ENCODE results near the gene RNASE13.
A peak's percentile ranks its signal among the peaks of the same experiment; 100 is the strongest.

RNASE13 gene, protein sequence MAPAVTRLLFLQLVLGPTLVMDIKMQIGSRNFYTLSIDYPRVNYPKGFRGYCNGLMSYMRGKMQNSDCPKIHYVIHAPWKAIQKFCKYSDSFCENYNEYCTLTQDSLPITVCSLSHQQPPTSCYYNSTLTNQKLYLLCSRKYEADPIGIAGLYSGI

DNA sequence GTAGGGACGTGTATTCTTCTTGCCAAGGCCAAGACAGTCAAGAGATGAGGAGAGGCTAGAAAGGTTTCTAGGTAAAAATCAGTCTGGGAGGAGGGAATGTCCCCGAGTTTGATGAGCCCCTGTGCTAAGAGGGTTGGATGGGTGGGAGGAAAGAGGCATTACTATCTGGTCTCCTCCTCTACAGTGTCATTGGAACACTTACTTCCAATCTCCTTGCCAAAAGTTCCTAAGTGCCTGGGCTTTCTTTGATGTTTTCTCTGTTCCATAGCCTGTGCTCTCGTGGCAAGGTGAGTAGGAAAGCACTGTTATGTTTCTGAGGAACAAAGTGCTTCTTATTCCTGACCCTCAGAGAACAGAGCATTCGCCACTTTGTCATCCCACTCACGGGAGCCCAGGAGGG is at the start of gene RNASE13:
Gene RNASE13, minus strand, starts transcription at position 101 of the 400 bp plus-strand sequence. CDS start 519 bp downstream, outside the sequence.
- DNase-seq = no peak

DNA sequence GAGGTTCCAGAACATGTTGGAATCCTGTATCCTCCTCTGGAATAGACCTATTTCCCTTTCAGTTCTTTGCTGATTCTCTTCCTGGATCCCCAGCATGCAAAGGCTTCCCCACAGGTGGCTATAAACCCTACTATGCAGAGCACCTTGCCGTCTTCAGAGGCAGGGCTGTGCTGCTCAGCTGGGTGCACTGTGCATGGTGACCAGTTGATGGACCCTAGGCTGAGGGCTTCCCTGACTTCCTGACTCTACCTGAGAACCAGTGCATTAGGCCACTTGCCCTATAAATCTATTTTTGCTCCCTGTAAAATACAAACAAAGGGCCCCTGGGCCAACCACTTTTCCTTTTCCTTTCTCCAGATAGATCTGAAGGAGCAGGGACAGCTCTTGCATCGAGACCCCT is 49.8 kb upstream of the RNASE13 start:
- no peak for DNase-seq

DNA sequence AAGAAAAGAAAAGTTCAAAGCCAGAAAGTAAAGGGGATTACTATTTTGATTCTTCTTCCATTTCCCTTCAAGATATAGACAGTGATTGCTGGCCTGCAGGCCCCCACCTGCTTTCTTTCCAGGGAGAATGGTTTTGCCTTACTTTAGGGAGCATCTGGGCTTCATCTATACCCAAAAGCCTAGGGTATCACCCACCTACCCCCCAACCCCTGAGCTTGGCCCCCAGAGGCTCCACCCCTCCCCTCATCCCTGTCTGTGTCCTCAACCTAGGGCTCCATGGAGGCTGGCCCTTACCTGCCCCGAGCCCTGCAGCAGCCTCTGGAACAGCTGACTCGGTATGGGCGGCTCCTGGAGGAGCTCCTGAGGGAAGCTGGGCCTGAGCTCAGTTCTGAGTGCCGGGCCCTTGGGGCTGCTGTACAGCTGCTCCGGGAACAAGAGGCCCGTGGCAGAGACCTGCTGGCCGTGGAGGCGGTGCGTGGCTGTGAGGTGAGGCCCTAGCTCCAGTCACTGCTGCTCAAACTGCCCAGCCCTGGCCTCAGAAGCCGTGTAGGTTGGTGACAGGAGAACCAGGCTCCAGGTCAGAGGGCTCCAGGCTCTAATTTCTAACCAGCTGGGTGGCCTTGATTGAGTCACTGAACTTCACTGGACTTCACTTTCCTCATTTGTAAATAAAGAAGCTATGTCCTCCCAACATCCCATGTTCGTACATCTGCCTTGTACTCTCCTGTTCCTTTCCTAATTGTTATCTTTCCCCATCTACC is 49.1 kb upstream of the RNASE13 start:
- DNase-seq = no peak

DNA sequence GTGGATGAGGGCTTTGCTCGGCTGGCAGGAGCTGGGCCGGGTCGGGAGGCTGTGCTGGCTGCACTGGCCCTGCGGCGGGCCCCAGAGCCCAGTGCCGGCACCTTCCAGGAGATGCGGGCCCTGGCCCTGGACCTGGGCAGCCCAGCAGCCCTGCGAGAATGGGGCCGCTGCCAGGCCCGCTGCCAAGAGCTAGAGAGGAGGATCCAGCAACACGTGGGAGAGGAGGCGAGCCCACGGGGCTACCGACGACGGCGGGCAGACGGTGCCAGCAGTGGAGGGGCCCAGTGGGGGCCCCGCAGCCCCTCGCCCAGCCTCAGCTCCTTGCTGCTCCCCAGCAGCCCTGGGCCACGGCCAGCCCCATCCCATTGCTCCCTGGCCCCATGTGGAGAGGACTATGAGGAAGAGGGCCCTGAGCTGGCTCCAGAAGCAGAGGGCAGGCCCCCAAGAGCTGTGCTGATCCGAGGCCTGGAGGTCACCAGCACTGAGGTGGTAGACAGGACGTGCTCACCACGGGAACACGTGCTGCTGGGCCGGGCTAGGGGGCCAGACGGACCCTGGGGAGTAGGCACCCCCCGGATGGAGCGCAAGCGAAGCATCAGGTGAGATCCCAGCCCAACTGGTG is 47.0 kb upstream of the RNASE13 start:
- DNase-seq = no peak

DNA sequence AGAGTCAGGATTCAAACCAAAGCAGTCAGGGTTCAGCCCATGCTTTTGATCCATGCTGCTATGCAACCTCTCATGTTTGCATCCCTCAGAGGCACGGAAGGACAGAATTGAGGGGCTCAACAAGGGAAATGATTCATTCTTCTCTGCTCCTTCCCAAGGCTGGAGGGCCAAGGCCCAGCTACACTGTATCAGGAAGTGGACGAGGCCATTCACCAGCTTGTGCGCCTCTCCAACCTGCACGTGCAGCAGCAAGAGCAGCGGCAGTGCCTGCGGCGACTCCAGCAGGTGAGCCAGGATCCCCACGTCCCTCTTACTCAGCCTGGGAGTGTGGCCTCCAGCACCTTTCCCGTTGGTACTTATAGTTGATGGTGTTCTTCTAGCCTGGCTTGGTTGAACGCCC is 44.1 kb upstream of the RNASE13 start:
- no peak for DNase-seq

DNA sequence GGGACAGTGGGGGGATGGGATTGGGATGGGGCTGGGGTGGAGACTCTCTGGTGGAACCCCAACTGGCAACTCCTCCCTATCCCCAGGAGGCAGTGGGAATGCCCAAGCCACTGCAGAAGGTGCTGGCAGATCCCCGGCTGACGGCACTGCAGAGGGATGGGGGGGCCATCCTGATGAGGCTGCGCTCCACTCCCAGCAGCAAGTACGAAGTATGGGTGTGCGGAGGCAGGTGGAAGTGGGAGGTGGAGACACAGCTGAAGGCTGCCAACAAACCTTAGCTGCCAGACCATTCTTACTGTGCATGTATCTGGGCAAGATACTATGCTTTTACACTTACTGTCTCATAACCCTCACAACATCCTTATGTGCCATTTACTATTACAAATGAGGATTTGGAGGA is 43.7 kb upstream of the RNASE13 start:
- no peak for DNase-seq

DNA sequence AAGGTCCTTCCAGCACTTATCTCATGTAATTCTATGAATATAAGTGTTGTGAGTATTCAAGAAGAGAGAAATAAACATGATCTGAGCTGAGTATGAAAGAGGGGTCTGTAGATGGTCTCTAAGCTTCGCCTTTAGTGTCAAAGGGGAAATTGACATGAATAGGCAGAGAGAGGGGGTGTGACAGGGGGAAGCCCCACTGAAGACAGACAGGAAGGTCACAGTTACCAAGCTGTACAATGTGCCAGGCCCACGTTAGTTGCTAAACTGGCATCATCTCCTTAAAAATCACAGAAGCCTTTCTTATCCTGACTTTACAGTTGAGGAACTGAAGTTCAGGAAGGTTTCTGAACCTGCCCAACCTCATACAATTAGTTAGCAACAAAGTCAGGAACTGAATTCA is 43.1 kb upstream of the RNASE13 start:
- DNase-seq = no peak

DNA sequence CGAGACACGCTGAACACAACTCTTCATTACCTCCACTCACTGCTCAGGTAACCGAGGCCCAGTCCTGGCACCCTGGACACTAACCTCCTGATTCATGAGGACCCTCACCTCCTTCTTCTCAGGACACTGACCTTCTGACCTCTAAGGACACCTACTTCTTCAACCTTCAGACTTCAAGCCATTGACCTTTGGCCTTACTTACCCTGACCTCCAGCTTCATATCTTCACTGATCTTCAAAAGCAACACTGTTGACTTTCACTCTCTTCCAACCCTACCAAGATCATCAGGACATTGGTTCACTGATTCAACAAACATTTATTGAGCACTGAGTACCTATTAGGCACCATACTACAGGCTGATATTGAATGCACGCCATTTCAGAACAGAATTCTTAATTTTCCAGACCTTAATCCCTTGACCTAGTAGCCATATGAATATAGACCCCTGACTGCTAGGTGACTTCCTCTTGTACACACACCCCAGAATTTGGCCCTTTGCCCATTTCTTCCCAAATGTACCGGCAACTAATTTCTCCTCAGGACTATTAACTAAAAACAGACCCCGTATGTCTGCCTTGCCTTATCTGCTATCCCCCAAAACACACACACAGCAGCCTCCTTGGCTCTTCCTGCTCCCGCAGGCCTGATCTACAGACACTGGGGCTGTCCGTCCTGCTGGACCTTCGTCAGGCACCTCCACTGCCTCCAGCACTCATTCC is 41.3 kb upstream of the RNASE13 start:
- no peak for DNase-seq

DNA sequence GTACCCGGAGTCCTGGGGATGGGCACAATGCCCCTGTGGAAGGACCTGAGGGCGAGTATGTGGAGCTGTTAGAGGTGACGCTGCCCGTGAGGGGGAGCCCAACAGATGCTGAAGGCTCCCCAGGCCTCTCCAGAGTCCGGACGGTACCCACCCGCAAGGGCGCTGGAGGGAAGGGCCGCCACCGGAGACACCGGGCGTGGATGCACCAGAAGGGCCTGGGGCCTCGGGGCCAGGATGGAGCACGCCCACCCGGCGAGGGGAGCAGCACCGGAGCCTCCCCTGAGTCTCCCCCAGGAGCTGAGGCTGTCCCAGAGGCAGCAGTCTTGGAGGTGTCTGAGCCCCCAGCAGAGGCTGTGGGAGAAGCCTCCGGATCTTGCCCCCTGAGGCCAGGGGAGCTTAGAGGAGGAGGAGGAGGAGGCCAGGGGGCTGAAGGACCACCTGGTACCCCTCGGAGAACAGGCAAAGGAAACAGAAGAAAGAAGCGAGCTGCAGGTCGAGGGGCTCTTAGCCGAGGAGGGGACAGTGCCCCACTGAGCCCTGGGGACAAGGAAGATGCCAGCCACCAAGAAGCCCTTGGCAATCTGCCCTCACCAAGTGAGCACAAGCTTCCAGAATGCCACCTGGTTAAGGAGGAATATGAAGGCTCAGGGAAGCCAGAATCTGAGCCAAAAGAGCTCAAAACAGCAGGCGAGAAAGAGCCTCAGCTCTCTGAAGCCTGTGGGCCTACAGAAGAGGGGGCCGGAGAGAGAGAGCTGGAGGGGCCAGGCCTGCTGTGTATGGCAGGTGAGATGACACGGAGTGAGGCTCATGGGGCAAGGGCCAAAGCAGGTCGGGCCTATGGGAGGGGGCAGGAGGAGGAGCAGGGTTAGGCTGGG is 40.0 kb upstream of the RNASE13 start:
- no peak for DNase-seq

DNA sequence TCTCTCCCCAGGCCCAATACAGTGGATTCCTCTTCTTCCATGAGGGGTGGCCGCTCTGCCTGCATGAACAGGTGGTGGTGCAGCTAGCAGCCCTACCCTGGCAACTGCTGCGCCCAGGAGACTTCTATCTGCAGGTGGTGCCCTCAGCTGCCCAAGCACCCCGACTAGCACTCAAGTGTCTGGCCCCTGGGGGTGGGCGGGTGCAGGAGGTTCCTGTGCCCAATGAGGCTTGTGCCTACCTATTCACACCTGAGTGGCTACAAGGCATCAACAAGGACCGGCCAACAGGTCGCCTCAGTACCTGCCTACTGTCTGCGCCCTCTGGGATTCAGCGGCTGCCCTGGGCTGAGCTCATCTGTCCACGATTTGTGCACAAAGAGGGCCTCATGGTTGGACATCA is 39.3 kb upstream of the RNASE13 start:
- DNase-seq = no peak

DNA sequence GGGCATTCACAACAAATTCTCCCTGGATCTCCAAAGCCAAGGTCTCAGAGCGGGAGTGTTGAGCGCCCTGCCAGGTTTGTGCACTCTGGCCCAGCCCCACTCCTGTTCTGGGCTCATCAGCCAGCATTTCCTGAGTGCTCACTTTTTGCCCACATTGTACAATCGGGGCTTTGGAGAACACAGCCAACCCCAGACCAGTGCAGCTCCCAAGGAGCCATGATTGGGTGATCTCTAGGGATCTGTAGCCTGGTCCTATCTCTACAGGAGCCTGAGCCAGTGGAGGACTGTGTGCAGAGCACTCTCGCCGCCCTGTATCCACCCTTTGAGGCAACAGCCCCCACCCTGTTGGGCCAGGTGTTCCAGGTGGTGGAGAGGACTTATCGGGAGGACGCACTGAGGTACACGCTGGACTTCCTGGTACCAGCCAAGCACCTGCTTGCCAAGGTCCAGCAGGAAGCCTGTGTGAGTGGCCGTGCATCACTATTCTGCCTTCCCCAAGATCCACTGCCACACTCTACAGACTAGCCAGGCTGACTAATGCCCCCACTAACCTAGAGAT is 38.3 kb upstream of the RNASE13 start:
- DNase-seq = no peak

DNA sequence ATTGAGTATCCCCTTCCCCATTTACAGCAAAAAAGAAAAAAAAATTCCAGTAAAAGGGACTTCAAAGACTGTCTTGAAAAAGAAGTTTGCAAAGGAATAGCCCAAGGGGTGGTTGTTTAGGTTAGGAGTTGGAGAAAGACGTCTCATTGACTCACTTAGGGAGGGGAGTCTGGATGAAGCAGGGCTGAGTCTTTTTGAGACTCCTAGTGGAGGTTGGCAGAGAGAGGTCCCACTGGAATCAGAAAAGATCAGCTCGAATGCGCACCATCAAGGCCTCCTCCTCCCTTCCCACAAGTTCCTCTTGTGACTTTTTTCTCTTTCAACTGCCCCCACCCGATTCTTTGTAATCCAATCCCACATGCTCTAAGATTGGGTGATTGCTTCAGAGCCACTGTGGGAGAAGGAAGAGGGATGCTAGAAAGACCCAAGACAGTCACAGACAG is 37.4 kb upstream of the RNASE13 start:
- no peak for DNase-seq

DNA sequence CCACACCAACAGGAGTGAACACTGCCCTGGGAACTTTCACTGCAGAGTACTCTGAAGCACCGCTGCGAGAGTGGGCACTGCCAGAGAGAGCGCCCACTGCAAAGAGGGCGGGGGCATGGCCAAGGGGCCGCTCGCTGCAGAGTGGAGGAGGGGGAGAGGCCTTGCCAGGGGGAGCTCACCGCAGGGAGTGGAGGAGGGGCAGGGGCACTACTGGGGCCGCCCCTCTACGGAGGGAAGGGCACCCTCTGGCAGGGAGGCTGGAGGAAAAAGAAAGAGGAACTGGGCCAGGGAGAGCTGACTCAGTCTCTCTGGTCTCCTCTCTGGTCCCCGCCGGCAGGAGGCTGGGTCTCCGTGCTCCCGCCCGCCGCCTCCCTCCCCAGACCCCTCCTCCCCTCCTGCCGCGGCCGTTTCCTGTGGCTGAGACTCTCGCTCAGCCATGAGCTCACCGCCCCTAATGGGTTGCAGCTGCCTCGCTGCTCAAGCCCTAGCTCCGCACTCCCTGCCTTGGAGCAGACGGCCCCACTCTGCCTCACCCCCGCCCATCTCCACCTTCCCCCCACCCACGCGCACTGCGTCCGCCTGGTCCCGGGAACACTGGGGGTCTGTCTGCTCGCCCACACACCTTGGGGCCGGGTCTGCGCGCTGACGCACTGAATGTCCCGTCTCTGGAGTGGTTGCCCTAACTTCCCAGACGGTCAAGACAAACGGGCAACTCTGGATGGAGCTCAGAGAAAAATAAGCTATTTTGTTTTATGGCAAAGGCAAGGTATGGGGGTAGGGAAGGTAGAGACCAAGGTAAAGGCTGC is 36.8 kb upstream of the RNASE13 start:
- DNase-seq = peak; percentile 81

DNA sequence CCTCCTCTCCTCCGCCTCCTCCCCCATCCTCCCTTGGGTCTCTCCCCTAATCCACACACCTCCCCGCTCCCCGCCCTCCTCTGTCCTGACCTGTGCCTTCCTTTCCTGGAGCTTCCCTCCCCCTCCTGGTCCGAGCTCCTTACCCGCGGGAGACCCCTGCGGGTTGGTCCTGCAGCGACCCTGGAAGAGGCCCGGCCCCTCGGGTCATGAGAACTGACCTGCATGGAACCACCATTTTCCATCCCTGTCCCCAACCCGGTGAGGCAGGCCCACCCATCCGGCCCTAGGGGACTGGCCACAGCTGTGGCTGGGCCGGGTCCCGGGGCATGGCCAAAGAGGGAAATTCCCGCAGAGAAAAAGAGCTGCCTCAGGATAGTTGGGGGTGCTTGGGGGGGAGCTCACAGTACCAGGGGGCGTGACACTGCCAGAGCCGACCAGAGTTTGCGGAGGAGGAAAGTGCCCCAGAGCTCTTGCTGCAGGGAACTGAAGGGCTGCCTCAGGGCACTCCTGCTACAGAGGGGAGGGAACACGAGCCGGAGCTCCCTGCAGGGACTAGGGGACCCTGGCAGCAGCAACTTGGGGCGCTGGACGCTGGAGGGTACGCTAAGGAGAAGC is 36.1 kb upstream of the RNASE13 start:
- DNase-seq = no peak

DNA sequence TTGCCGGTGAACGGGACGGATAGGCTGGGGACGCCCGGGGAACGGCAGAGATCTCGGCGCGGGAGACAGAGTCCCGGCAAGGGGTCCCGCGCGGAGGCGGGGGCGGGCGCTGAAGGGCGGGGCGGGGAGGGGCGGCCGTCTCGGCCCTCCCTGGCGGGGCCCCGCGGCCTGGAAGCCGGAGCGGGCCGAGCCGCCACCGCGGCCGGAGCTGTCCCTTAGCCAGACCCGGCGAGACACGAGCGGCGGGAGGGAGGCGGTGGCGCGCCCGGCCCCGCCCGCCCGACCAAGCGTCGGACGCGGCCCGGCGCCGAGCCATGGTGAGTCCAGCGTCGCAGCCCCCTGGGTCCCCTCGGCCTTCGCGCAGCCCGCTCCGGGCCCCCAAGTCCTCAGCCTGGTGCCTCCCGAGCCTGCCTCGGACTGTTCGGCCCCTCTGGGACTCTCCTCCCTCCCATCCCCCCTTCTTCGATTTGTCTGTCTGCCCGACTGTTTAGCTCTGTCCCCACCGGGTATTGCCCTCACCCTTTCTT is 35.5 kb upstream of the RNASE13 start, which contains the start of gene ARHGEF40:
Gene ARHGEF40, plus strand, starts transcription at position 222 of the 527 bp plus-strand sequence. Its CDS starts 93 bp downstream, at position 315.
- DNase-seq = peak; percentile 55

DNA sequence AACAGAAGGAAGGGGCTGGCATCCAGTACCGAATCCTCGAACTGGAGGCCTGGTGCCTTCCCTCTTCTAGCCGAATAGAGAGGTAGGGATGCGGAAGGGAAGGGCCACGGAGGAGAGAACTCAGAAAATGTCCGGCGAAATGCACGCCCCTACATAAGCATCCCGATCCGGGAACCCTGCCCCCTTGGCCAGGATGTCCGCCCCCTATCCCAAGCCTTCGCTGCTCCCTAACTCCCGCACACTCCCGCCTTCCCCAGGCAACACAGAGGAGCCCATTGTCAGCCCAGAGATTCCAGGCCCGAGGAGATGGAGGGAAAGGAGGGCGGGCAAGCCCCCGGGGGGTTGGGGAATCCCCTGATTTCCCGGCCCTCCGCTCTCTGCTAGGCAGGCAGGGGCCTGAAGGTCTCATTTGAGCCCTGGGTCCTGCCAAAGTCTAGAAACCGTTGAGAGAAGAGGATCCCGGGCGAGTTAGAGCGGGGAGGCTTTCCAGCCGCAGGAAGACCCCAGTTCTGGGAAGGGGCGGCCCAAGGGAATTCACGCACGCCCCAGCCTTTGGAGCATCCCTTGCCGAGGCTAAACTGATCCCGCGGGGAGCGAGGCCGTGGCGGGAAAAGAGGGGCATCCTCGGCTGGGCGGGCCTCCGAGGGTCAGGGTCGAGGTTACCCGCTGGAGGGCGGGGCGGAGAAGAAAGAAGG is 34.9 kb upstream of the RNASE13 start:
- DNase-seq = peak; percentile 55

DNA sequence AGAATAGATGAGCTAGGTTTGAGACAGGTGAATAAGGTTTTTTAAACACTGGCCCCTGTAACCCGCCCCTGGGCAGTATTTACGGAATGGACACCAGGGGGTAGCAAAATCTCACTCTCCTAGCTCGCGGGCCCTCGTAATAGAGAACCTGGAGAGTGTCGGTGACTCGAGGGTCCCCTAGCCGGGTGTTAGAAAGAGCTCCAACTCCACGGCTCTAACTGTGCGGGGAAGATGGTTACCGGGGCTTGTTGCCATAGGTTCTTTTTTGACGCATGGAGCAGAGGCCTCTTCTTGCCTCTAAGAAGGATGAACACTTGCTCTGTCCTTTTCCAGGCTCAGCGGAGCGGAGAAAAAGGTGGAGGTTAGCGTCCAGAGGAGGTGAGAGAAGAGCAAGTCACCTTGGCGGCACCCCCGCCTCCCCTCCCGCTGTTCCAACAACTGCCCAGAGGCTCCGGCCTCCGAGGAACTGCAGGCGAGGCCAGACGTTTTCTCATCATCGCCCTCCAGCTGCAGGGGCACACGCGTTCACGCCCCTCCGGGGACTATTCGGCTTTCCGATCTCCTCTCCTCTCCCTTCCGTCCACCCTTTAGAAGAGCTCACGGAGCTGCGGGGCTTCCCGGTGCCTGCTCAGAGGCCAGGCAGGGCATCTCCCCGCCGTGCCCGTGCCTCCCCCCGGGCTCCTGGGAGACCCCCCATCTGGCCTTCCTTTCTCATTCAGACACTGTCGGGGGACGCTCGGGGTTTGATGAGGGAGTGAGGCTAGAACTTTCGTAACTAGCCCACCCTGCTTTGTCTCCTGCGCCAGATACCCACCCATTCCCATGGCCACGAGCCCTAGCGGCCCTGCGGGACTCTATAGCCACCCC is 34.1 kb upstream of the RNASE13 start:
- peak; percentile 86 for DNase-seq

DNA sequence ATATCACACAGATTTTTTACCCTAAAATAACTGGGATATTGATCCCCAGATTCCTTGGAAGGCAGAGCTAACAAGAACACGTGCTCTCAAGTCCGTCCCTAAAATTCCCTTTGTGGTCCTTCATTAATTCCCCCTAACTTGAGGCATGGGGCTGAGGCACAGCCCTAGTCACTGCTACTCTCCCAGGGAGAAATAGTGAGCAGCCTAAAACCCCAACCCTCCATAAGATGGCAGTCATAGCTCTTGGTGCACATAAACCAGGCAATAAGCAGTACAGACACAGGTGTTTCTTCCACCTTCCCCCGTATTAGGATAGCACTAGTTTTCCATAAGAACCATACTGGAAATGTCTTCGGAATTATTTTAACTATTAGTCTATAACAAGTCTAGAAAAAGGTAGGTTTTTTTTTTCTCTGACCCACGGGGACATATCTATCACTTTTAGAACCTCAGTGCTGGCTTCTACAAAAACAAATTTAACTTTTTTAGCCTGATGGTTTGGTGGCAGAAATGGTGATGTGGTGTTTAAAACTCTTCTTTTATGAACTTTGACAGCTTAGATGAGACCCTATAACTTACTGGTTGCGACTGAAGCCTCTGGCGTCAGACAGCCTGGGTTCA is 32.4 kb upstream of the RNASE13 start:
- DNase-seq = peak; percentile 30

All from NCI-H1092 treated with DMSO at 0.1 percent for 48 hours (cell line).